H1 (cell line): ENCODE data around the gene DCDC2. TPM values are rescaled to one million over a fixed set of nuclear protein-coding genes. Genes with fewer than 3 reads are reported as not detected.

ENCODE experiments used
- CTCF ChIA-PET: fragments of 300-600 bp; sonication (Branson Sonifier 250); formaldehyde crosslinking; loops from one replicate; lab custom pipeline; 2021; ENCODE audit not compliant: partially characterized antibody; lab: Charles Lee
- POLR2A ChIA-PET: fragments of 300-600 bp; sonication (Branson Sonifier 250); formaldehyde crosslinking; loops from one replicate; lab custom pipeline; 2021; ENCODE audit warnings: inconsistent platforms; ENCODE audit not compliant: partially characterized antibody; lab: Charles Lee
- DNase-seq, 2 experiments: peaks; one replicate each; pipeline versions ENCODE4 v3.0.0 to v3.0.0-alpha.2; 2010 to 2022; ENCODE audit warnings: low spot score in 2 of 2, low read depth in 1 of 2, mixed read lengths in 1 of 2
- FAIRE-seq: peaks from 2 replicates; lab custom pipeline; 2011; peaks lifted over from hg19 to GRCh38; lab: Jason Lieb, UNC
- H2AFZ ChIP-seq: 2 replicates; pipeline ENCODE4 v1.8.1; 2012; ENCODE audit warnings: low read length, inconsistent platforms
- H2AK5ac ChIP-seq: 2 replicates; pipeline ENCODE4 v1.6.1; 2013; ENCODE audit warnings: low read depth, low read length
- H2BK120ac ChIP-seq: replicated peaks from 2 replicates; pipeline ENCODE3; 2013; ENCODE audit warnings: low read depth, low read length, inconsistent platforms
- H2BK12ac ChIP-seq: 2 replicates; pipeline ENCODE4 v1.6.1; 2013; ENCODE audit warnings: low read depth, low read length
- H2BK15ac ChIP-seq: 2 replicates; pipeline ENCODE4 v1.6.1; 2013; ENCODE audit warnings: low read length
- H2BK20ac ChIP-seq: 2 replicates; pipeline ENCODE4 v1.6.1; 2013; ENCODE audit warnings: low read length
- H2BK5ac ChIP-seq: 2 replicates; pipeline ENCODE4 v1.6.1; 2013; ENCODE audit warnings: low read depth, low read length
- H3K14ac ChIP-seq: 2 replicates; pipeline ENCODE4 v1.6.1; 2013; ENCODE audit warnings: inconsistent platforms; ENCODE audit not compliant: insufficient read length
- H3K18ac ChIP-seq: 2 replicates; pipeline ENCODE4 v1.6.1; 2013; ENCODE audit warnings: low read length; ENCODE audit errors: extremely low read depth
- H3K23ac ChIP-seq: 2 replicates; pipeline ENCODE4 v1.6.1; 2013; ENCODE audit warnings: inconsistent platforms; ENCODE audit not compliant: insufficient read length
- H3K23me2 ChIP-seq: 2 replicates; pipeline ENCODE4 v1.6.1; 2013; ENCODE audit warnings: low read depth, low read length
- H3K27ac ChIP-seq: 2 replicates; pipeline ENCODE4 v1.6.1; 2011; ENCODE audit warnings: low read depth, low read length, inconsistent platforms
- H3K27me3 ChIP-seq, 4 experiments: replicated peaks in 1 of 4; 1 replicate in 1 of 4; 2 replicates in 3 of 4; pipeline versions ENCODE4 v1.6.1 to v1.8.1; 2011 to 2013; ENCODE audit warnings: low read length in 3 of 4, mild to moderate bottlenecking in 3 of 4, inconsistent platforms in 2 of 4, mixed read lengths in 2 of 4, moderate library complexity in 1 of 4; ENCODE audit not compliant: control insufficient read depth in 3 of 4, insufficient read depth in 3 of 4; ENCODE audit errors: extremely low read depth in 1 of 4
- H3K36me3 ChIP-seq, 4 experiments: 2 replicates each; pipeline versions ENCODE4 v1.6.1 to v1.8.1; 2011 to 2013; ENCODE audit warnings: mild to moderate bottlenecking in 4 of 4, low read length in 3 of 4, moderate library complexity in 2 of 4, control low read depth in 1 of 4, inconsistent platforms in 1 of 4; ENCODE audit not compliant: insufficient read depth in 4 of 4, control insufficient read depth in 2 of 4
- H3K4ac ChIP-seq: replicated peaks from 2 replicates; pipeline ENCODE3; 2013; ENCODE audit warnings: low read length, low read depth, mixed read lengths, inconsistent platforms; ENCODE audit not compliant: insufficient read length
- H3K4me1 ChIP-seq, 4 experiments: replicated peaks in 1 of 4; 1 replicate in 1 of 4; 2 replicates in 3 of 4; pipeline versions ENCODE4 v1.6.1 to v1.8.1; 2011 to 2013; ENCODE audit warnings: low read length in 3 of 4, inconsistent platforms in 2 of 4, mixed read lengths in 1 of 4; ENCODE audit not compliant: insufficient read depth in 4 of 4, control insufficient read depth in 3 of 4
- H3K4me2 ChIP-seq, 2 experiments: 2 replicates each; pipeline versions ENCODE4 v1.6.1 to v1.8.1; 2011 to 2013; ENCODE audit warnings: low read depth in 2 of 2, low read length in 2 of 2, control low read depth in 1 of 2, inconsistent platforms in 1 of 2, mild to moderate bottlenecking in 1 of 2; ENCODE audit not compliant: insufficient read depth in 1 of 2
- H3K4me3 ChIP-seq, 4 experiments: fragments of 200-600, 300-600 bp in 1 of 4; sonication (generic), shearing (Covaris generic), sonication (Bioruptor Twin) in 1 of 4; 2 replicates each; pipeline versions ENCODE4 v1.5.1 to v1.8.1; 2011 to 2016; ENCODE audit warnings: low read length in 4 of 4, low read depth in 3 of 4, control low read depth in 2 of 4, inconsistent platforms in 2 of 4, mild to moderate bottlenecking in 2 of 4, mixed read lengths in 1 of 4, moderate library complexity in 1 of 4; ENCODE audit not compliant: insufficient read depth in 2 of 4; ENCODE audit errors: extremely low read depth in 1 of 4
- H3K56ac ChIP-seq: replicated peaks from 2 replicates; pipeline ENCODE3; 2013; ENCODE audit warnings: low read depth, mild to moderate bottlenecking, mixed read lengths, low read length, inconsistent platforms; ENCODE audit not compliant: insufficient read length
- H3K79me1 ChIP-seq: 2 replicates; pipeline ENCODE4 v1.6.1; 2013; ENCODE audit warnings: low read depth, low read length, control low read depth
- H3K79me2 ChIP-seq, 2 experiments: 2 replicates each; pipeline versions ENCODE4 v1.6.1 to v1.8.1; 2012 to 2013; ENCODE audit warnings: low read length in 2 of 2, mild to moderate bottlenecking in 2 of 2, inconsistent platforms in 1 of 2; ENCODE audit not compliant: insufficient read depth in 2 of 2, control insufficient read depth in 1 of 2
- H3K9ac ChIP-seq, 4 experiments: replicated peaks in 1 of 4; 1 replicate in 1 of 4; 2 replicates in 3 of 4; pipeline versions ENCODE4 v1.6.1 to v1.8.1; 2011 to 2013; ENCODE audit warnings: low read depth in 3 of 4, low read length in 3 of 4, control low read depth in 2 of 4, mild to moderate bottlenecking in 2 of 4, moderate library complexity in 2 of 4, inconsistent platforms in 1 of 4; ENCODE audit errors: extremely low read depth in 1 of 4
- H3K9me3 ChIP-seq, 2 experiments: 2 replicates each; pipeline versions ENCODE4 v1.6.1 to v1.8.1; 2012 to 2013; ENCODE audit warnings: mild to moderate bottlenecking in 2 of 2, moderate library complexity in 2 of 2, control low read depth in 1 of 2, inconsistent platforms in 1 of 2, low read depth in 1 of 2, low read length in 1 of 2, mixed read lengths in 1 of 2; ENCODE audit not compliant: insufficient read depth in 2 of 2
- H4K20me1 ChIP-seq, 2 experiments: replicated peaks in 1 of 2; 2 replicates each; pipeline versions ENCODE3 to v1.8.1; 2011 to 2013; ENCODE audit warnings: inconsistent platforms in 2 of 2, low read length in 2 of 2, mild to moderate bottlenecking in 1 of 2; ENCODE audit not compliant: insufficient read depth in 2 of 2, control insufficient read depth in 1 of 2
- H4K5ac ChIP-seq: 2 replicates; pipeline ENCODE4 v1.6.1; 2013; ENCODE audit warnings: low read length, low read depth, mixed read lengths, inconsistent platforms; ENCODE audit not compliant: insufficient read length
- H4K8ac ChIP-seq: 2 replicates; pipeline ENCODE4 v1.8.0; 2013; ENCODE audit warnings: mild to moderate bottlenecking, moderate library complexity, low read length, inconsistent platforms; ENCODE audit not compliant: insufficient read depth; ENCODE audit errors: extremely low read depth
- H4K91ac ChIP-seq: replicated peaks from 2 replicates; pipeline ENCODE3; 2013; ENCODE audit warnings: low read length, mixed read lengths, inconsistent platforms; ENCODE audit not compliant: insufficient read length
- BCL11A ChIP-seq, 2 experiments: IDR thresholded peaks; one replicate each; pipeline ENCODE4 v1.6.1; 2011; ENCODE audit warnings: low read depth in 2 of 2, low read length in 2 of 2, mild to moderate bottlenecking in 2 of 2
- HDAC2 ChIP-seq, 2 experiments: fragments of 300-600 bp in 1 of 2; sonication (generic) in 1 of 2; IDR thresholded peaks; 2 replicates each; pipeline ENCODE4 v1.6.1; 2011 to 2012; ENCODE audit warnings: low read depth in 2 of 2, low read length in 2 of 2, mild to moderate bottlenecking in 2 of 2, moderate library complexity in 2 of 2, borderline replicate concordance in 1 of 2, inconsistent platforms in 1 of 2
- PHF8 ChIP-seq: fragments of 200-600 bp; sonication (generic); conservative IDR thresholded peaks from 2 replicates; pipeline ENCODE4 v1.7.1; 2012; ENCODE audit warnings: low read depth, mild to moderate bottlenecking, inconsistent platforms, low read length, moderate library complexity
- RAD21 ChIP-seq, 2 experiments: IDR thresholded peaks in 1 of 2; conservative IDR thresholded peaks in 1 of 2; 2 replicates each; pipeline ENCODE4 v1.6.1; 2011; ENCODE audit warnings: low read depth in 2 of 2, low read length in 2 of 2, improper control_type of control experiment in 1 of 2, inconsistent platforms in 1 of 2, mild to moderate bottlenecking in 1 of 2, moderate library complexity in 1 of 2
- RBBP5 ChIP-seq: IDR thresholded peaks from 2 replicates; pipeline ENCODE4 v1.7.1; 2012; ENCODE audit warnings: low read depth, mild to moderate bottlenecking, inconsistent platforms, low read length, moderate library complexity, borderline replicate concordance
- SP1 ChIP-seq: IDR thresholded peaks from 2 replicates; pipeline ENCODE4 v1.6.1; 2011; ENCODE audit warnings: low read depth, low read length
- SUZ12 ChIP-seq: fragments of 200-600 bp; sonication (generic); IDR thresholded peaks from 2 replicates; pipeline ENCODE4 v1.6.1; 2012; ENCODE audit warnings: mild to moderate bottlenecking, inconsistent platforms, low read length, moderate library complexity, mixed read lengths
- TAF1 ChIP-seq: IDR thresholded peaks from 2 replicates; pipeline ENCODE4 v1.6.1; 2011; ENCODE audit warnings: mild to moderate bottlenecking, low read depth, low read length
- WGBS, 2 experiments: shearing (Covaris generic) in 1 of 2; methylation state at CpG; one replicate each; pipeline versions ENCODE4 v1.1.6 to v1.1.7; 2013 to 2015; ENCODE audit warnings: low lambda C conversion rate in 2 of 2, mixed read lengths in 2 of 2, inconsistent platforms in 1 of 2, low coverage in 1 of 2, missing lambda C conversion rate in 1 of 2; ENCODE audit not compliant: insufficient replicate concordance in 2 of 2, insufficient coverage in 1 of 2, insufficient read length in 1 of 2; ENCODE audit errors: extremely low coverage in 1 of 2, missing lambda C conversion rate in 1 of 2; 5-methylcytosine and 5-hydroxymethylcytosine counted together
- polyA plus RNA-seq, 7 experiments: library from polyadenylated mRNA; depleted of rRNA in 3 of 7; stranded (reverse) in 5 of 7; unstranded in 2 of 7; fragments of >200 nt in 5 of 7; fragments of 200-250 nt in 2 of 7; gene quantifications; 1 replicate in 5 of 7; 2 replicates in 1 of 7; 4 replicates in 1 of 7; pipeline versions ENCODE4 v1.2.1 to v1.2.3, GENCODE V29; 2011 to 2013; ENCODE audit warnings: missing spikeins in 2 of 7, mixed read lengths in 2 of 7
- total RNA-seq: library from RNA; stranded (reverse); fragmentation: NEBNext Ultra II Directional; extraction: Animal tissue kit (Norgen Biotek cat#: 25700); gene quantifications from 2 replicates; pipeline ENCODE4 v1.2.1, GENCODE V29; 2021
- TF ChIP-seq, protein P1 (sequence below): IDR thresholded peaks from 2 replicates; pipeline ENCODE4 v1.6.1; 2011; ENCODE audit warnings: low read length, improper control_type of control experiment
- TF ChIP-seq, protein P2 (sequence below): IDR thresholded peaks from 2 replicates; pipeline ENCODE4 v1.6.1; 2012; ENCODE audit warnings: inconsistent platforms
- TF ChIP-seq, protein P3 (sequence below): IDR thresholded peaks from 2 replicates; pipeline ENCODE4 v1.6.1; 2011; ENCODE audit warnings: low read depth, mild to moderate bottlenecking, low read length; ENCODE audit not compliant: insufficient read depth

DCDC2 gene
- total and polyA plus RNA-seq, 2 of the 8 experiments (the other 6 are each of a cell fraction or from before 2014, with no cell fraction given): 0.03 to 0.15 TPM

DNA sequence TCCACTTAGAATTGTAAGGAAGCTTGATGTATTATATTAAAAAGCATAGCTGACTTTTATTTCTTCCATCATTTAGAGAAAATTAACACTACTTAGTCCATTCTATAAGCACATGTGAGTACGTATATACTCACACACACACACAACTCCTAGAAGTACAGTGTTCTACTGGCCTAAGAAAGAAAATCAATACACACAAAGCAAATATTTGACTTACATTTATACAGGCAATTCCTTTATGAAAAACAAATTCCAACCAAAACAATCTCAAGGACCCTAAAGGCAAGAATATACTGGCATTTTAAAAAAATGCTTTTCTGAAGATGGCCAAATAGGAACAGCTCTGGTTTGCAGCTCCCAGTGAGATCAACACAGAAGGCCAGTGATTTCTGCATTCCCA is 160.0 kb downstream of the DCDC2 start:
- H2BK5ac ChIP-seq: no peak overlapping the region
- H3K56ac ChIP-seq: no peak overlapping the region
- no peak for TF ChIP-seq PHF8
- TF ChIP-seq, protein P1, sequence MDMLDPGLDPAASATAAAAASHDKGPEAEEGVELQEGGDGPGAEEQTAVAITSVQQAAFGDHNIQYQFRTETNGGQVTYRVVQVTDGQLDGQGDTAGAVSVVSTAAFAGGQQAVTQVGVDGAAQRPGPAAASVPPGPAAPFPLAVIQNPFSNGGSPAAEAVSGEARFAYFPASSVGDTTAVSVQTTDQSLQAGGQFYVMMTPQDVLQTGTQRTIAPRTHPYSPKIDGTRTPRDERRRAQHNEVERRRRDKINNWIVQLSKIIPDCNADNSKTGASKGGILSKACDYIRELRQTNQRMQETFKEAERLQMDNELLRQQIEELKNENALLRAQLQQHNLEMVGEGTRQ: no peak
- TF ChIP-seq, protein P2, sequence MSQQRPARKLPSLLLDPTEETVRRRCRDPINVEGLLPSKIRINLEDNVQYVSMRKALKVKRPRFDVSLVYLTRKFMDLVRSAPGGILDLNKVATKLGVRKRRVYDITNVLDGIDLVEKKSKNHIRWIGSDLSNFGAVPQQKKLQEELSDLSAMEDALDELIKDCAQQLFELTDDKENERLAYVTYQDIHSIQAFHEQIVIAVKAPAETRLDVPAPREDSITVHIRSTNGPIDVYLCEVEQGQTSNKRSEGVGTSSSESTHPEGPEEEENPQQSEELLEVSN: no peak
- TF ChIP-seq SP1: no peak
- no peak for TF ChIP-seq SUZ12
- TF ChIP-seq RAD21 (IDR thresholded peaks at IDR 0.05 in 1 of 2, conservative IDR thresholded peaks at IDR 0.05 in 1 of 2; ENCODE audit: low read depth in 2 of 2, low read length in 2 of 2): no peak
- TF ChIP-seq HDAC2 (IDR thresholded peaks at IDR 0.05; ENCODE audit: borderline replicate concordance in 1 of 2, low read depth in 2 of 2, low read length in 2 of 2): no peak
- no peak for TF ChIP-seq RBBP5
- no peak for TF ChIP-seq TAF1
- no peak for TF ChIP-seq BCL11A (IDR thresholded peaks at IDR 0.05; ENCODE audit: low read depth in 2 of 2, low read length in 2 of 2)
- TF ChIP-seq, protein P3, sequence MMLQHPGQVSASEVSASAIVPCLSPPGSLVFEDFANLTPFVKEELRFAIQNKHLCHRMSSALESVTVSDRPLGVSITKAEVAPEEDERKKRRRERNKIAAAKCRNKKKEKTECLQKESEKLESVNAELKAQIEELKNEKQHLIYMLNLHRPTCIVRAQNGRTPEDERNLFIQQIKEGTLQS: no peak
- no peak overlapping the region for H2BK15ac ChIP-seq
- no peaks in the 10 kb centered on the region for H3K9me3 ChIP-seq
- no peak overlapping the region for H3K18ac ChIP-seq
- H3K23ac ChIP-seq: no peak overlapping the region
- CTCF ChIA-PET: interaction anchor here (0.6 to 1.3 kb wide), 5 partner anchors 54 to 191 kb away, joined by 3 to 5 read pairs (median 4); no protein-coding TSS in a partner anchor
- peaks cover 0 to 1% (median 0%) of the 10 kb centered on the region in 4 experiments; a peak in 1 of 7 replicates for H3K27me3 ChIP-seq
- DNase-seq (no peak), FAIRE-seq (no peak)
- H2BK120ac ChIP-seq: no peak overlapping the region
- H3K79me1 ChIP-seq: no peaks in the 10 kb centered on the region
- H3K4me1 ChIP-seq: no peaks in the 10 kb centered on the region
- H2AK5ac ChIP-seq: no peak overlapping the region
- H4K8ac ChIP-seq: no peak overlapping the region
- no peak overlapping the region for H3K4me3 ChIP-seq
- H3K4me2 ChIP-seq: no peak overlapping the region
- H3K27ac ChIP-seq: no peak overlapping the region
- POLR2A ChIA-PET: no interaction called here
- H4K91ac ChIP-seq: no peak overlapping the region
- 91% methylated on average over 1 of the region's 1 CpG; no CpG with 5 or more reads in 1 of the 2 experiments for WGBS, 2 experiments
- no peak overlapping the region for H3K9ac ChIP-seq
- H2BK20ac ChIP-seq: no peak overlapping the region
- no peaks in the 10 kb centered on the region for H3K79me2 ChIP-seq
- H4K20me1 ChIP-seq: no peaks in the 10 kb centered on the region
- H3K36me3 ChIP-seq: no peaks in the 10 kb centered on the region
- H2AFZ ChIP-seq: no peak overlapping the region
- H3K14ac ChIP-seq: no peak overlapping the region
- H3K4ac ChIP-seq: no peak overlapping the region
- no peak overlapping the region for H2BK12ac ChIP-seq
- H3K23me2 ChIP-seq: no peaks in the 10 kb centered on the region; the same call in 1 of the 2 replicates
- H4K5ac ChIP-seq: no peak overlapping the region
